A549 (cell line): ENCODE measurements around the gene ETFB.

ENCODE experiments used
- HDAC2 ChIP-seq: fragments of 200-600 bp; sonication (generic); IDR thresholded peaks from 2 replicates; pipeline ENCODE4 v1.6.1; 2016
- POLR2A ChIP-seq: IDR thresholded peaks from 2 replicates; pipeline ENCODE4 v1.6.1; 2012; ENCODE audit warnings: mild to moderate bottlenecking, low read length
- ZNF302 ChIP-seq: fragments of 250-450 bp; sonication (Bioruptor Pico); IDR thresholded peaks from 2 replicates; pipeline ENCODE4 v1.9.0; 2021; ENCODE audit warnings: inconsistent platforms, mild to moderate bottlenecking, moderate library complexity

DNA sequence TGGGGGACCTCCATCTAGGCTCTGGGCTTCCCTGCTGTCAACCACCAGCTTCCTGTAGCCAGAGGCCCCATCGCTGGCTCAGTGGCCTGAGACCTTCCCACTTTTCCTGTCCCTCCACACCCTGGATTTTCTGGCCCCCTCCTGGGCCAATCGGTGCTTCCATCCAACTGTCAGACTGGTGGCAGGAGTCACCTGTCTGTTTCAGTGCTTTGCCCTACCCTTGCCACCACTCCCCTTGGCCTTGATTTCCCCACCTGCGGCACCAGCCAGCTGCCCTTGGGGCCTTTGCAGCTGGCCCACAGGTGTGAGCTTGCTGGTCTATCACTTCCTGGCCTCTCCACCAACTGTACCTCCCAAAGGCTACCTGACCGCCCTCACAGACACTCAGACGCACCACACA lies 36.8 kb downstream of the ETFB start:
- TF ChIP-seq HDAC2 (no peak), ZNF302 (CRISPR knock-in tag) (no peak), POLR2A (no peak)
